ENCODE data around the gene COASY.

COASY gene

GRCh38 chr17:42579794-42580551, 18.0 kb downstream of the COASY start:
- Mint-ChIP-seq H3K9me3 (no peaks in the 10 kb centered on the region), H3K4me3 (peak overlapping the region; percentile 60), H3K4me1 (peaks cover 41% of the 10 kb centered on the region), H3K27me3 (ENCODE audit: low read depth, poor library complexity) (no peaks in the 10 kb centered on the region), H3K27ac (peak overlapping the region; percentile 36), H3K36me3 (ENCODE audit: low read depth) (peaks cover 22% of the 10 kb centered on the region)
- DNase-seq: no peak
- no peak for TF ChIP-seq CTCF (IDR thresholded peaks at IDR 0.05)

GRCh38 chr17:42581744-42582270, 19.9 kb downstream of the COASY start:
- no peak overlapping the region for H3K27ac Mint-ChIP-seq
- H3K27me3 Mint-ChIP-seq (ENCODE audit: low read depth, poor library complexity): no peaks in the 10 kb centered on the region
- H3K4me1 Mint-ChIP-seq: peaks cover 25% of the 10 kb centered on the region
- H3K9me3 Mint-ChIP-seq: no peaks in the 10 kb centered on the region
- TF ChIP-seq CTCF (IDR thresholded peaks at IDR 0.05): no peak
- no peak for DNase-seq
- H3K36me3 Mint-ChIP-seq (ENCODE audit: low read depth): peaks cover 24% of the 10 kb centered on the region
- H3K4me3 Mint-ChIP-seq: no peak overlapping the region

- peaks cover under 1% of the 10 kb centered on the region for H3K4me1 Mint-ChIP-seq
- H3K36me3 Mint-ChIP-seq (ENCODE audit: low read depth): peaks cover 40% of the 10 kb centered on the region
- no peaks in the 10 kb centered on the region for H3K27me3 Mint-ChIP-seq (ENCODE audit: low read depth, poor library complexity)
- DNase-seq: no peak
- H3K27ac Mint-ChIP-seq: no peak overlapping the region
- no peak for TF ChIP-seq CTCF (IDR thresholded peaks at IDR 0.05)
- no peak overlapping the region for H3K4me3 Mint-ChIP-seq
- H3K9me3 Mint-ChIP-seq: no peaks in the 10 kb centered on the region
Measured at GRCh38 chr17:42584880-42585279, 22.9 kb downstream of the COASY start.

- Mint-ChIP-seq H3K27me3 (ENCODE audit: low read depth, poor library complexity) (no peaks in the 10 kb centered on the region), H3K9me3 (no peaks in the 10 kb centered on the region), H3K4me1 (no peaks in the 10 kb centered on the region), H3K27ac (no peak overlapping the region), H3K4me3 (no peak overlapping the region), H3K36me3 (ENCODE audit: low read depth) (peaks cover 44% of the 10 kb centered on the region)
- no peak for DNase-seq
- TF ChIP-seq CTCF (IDR thresholded peaks at IDR 0.05): no peak
Measured at GRCh38 chr17:42585353-42585752, 23.4 kb downstream of the COASY start.

GRCh38 chr17:42586514-42587230, 24.7 kb downstream of the COASY start:
- peak overlapping the region; percentile 39 for H3K27ac Mint-ChIP-seq
- no peak for DNase-seq
- TF ChIP-seq CTCF (IDR thresholded peaks at IDR 0.05): no peak
- H3K27me3 Mint-ChIP-seq (ENCODE audit: low read depth, poor library complexity): no peaks in the 10 kb centered on the region
- H3K36me3 Mint-ChIP-seq (ENCODE audit: low read depth): peaks cover 53% of the 10 kb centered on the region
- no peaks in the 10 kb centered on the region for H3K4me1 Mint-ChIP-seq
- H3K4me3 Mint-ChIP-seq: no peak overlapping the region
- H3K9me3 Mint-ChIP-seq: no peaks in the 10 kb centered on the region

Measured in nephron progenitor cell (in vitro differentiated cells).